SK-N-SH (cell line): Measurements from ENCODE around the gene EIF2B5. TPM values are rescaled to one million over a fixed set of nuclear protein-coding genes. Genes with fewer than 3 reads are reported as not detected.

Source experiments
- CTCF ChIA-PET: fragments of 300-600, 350-600 bp; formaldehyde crosslinking; extraction: SDS; loops from one replicate; lab custom pipeline; 2021; lab: Yijun Ruan, JAX
- POLR2A ChIA-PET: fragments of 350-600 bp; sonication (Branson Sonifier 250); formaldehyde crosslinking; extraction: SDS; loops from one replicate; lab custom pipeline; 2020; ENCODE audit warnings: antibody characterized with exemption, inconsistent platforms; lab: Yijun Ruan, JAX
- DNase-seq: peaks from one replicate; pipeline ENCODE4 v3.0.0; 2012
- H2AFZ ChIP-seq: fragments of 200-600 bp; sonication (generic); 2 replicates; pipeline ENCODE4 v1.8.1; 2016; ENCODE audit warnings: antibody characterized with exemption, mild to moderate bottlenecking, low read depth
- H3F3A ChIP-seq: fragments of 200-600 bp; sonication (generic); replicated peaks from 2 replicates; pipeline ENCODE3; 2016; ENCODE audit warnings: antibody characterized with exemption, mild to moderate bottlenecking; ENCODE audit not compliant: insufficient read depth
- H3K27ac ChIP-seq, 2 experiments: fragments of 200-500 bp in 1 of 2; fragments of 200-600 bp in 1 of 2; sonication (Bioruptor generic) in 1 of 2; sonication (generic), shearing (Covaris generic) in 1 of 2; 2 replicates each; pipeline versions ENCODE4 v1.5.1 to v1.6.1; 2014 to 2016; ENCODE audit warnings: low read depth in 2 of 2, inconsistent platforms in 1 of 2, low read length in 1 of 2, mild to moderate bottlenecking in 1 of 2, mixed read lengths in 1 of 2
- H3K27me3 ChIP-seq: fragments of 200-600 bp; sonication (generic), shearing (Covaris generic); 2 replicates; pipeline ENCODE4 v1.6.1; 2016; ENCODE audit warnings: mixed run types; ENCODE audit not compliant: insufficient read depth
- H3K36me3 ChIP-seq, 2 experiments: fragments of 200-500 bp in 1 of 2; fragments of 200-600 bp in 1 of 2; sonication (Bioruptor generic) in 1 of 2; sonication (generic) in 1 of 2; replicated peaks in 1 of 2; 2 replicates each; pipeline versions ENCODE3 to v1.5.1; 2014 to 2016; ENCODE audit warnings: low read length in 1 of 2, mild to moderate bottlenecking in 1 of 2; ENCODE audit not compliant: insufficient read depth in 2 of 2, control insufficient read depth in 1 of 2
- H3K4me1 ChIP-seq, 2 experiments: fragments of 200-500 bp in 1 of 2; fragments of 200-600 bp in 1 of 2; sonication (Bioruptor generic) in 1 of 2; sonication (generic), shearing (Covaris generic) in 1 of 2; 2 replicates each; pipeline versions ENCODE4 v1.5.1 to v1.6.1; 2014 to 2016; ENCODE audit warnings: low read depth in 1 of 2, low read length in 1 of 2, mixed run types in 1 of 2; ENCODE audit not compliant: insufficient read depth in 2 of 2, control insufficient read depth in 1 of 2
- H3K4me2 ChIP-seq: fragments of 200-600 bp; sonication (generic), shearing (Covaris generic); 2 replicates; pipeline ENCODE4 v1.6.1; 2017; ENCODE audit warnings: mixed run types
- H3K4me3 ChIP-seq, 2 experiments: fragments of 200-500 bp in 1 of 2; fragments of 200-600 bp in 1 of 2; sonication (Bioruptor generic) in 1 of 2; sonication (generic), shearing (Covaris generic) in 1 of 2; 2 replicates each; pipeline versions ENCODE4 v1.5.1 to v1.8.1; 2014 to 2016; ENCODE audit warnings: low read depth in 2 of 2, inconsistent platforms in 1 of 2, low read length in 1 of 2, mild to moderate bottlenecking in 1 of 2, mixed read lengths in 1 of 2, moderate library complexity in 1 of 2
- H3K79me2 ChIP-seq: fragments of 200-600 bp; sonication (generic); 2 replicates; pipeline ENCODE4 v1.8.1; 2017; ENCODE audit warnings: mild to moderate bottlenecking; ENCODE audit not compliant: insufficient read depth
- H3K9ac ChIP-seq: fragments of 200-600 bp; sonication (generic); 2 replicates; pipeline ENCODE4 v1.6.1; 2017; ENCODE audit warnings: mixed run types
- H3K9me2 ChIP-seq: fragments of 200-600 bp; sonication (generic); 2 replicates; pipeline ENCODE4 v1.6.1; 2017; ENCODE audit warnings: mixed run types
- H3K9me3 ChIP-seq: fragments of 200-600 bp; sonication (generic); 2 replicates; pipeline ENCODE4 v1.6.1; 2017; ENCODE audit warnings: mixed run types, mild to moderate bottlenecking, moderate library complexity
- H4K20me1 ChIP-seq: fragments of 200-600 bp; sonication (generic); 2 replicates; pipeline ENCODE4 v1.6.1; 2017; ENCODE audit warnings: mild to moderate bottlenecking, mixed run types; ENCODE audit not compliant: insufficient read depth
- CTCF ChIP-seq: fragments of 200-600 bp; sonication (generic); IDR thresholded peaks from 2 replicates; pipeline ENCODE4 v1.6.1; 2017; ENCODE audit warnings: antibody characterized with exemption, mild to moderate bottlenecking, moderate library complexity
- ELF1 ChIP-seq: IDR thresholded peaks from 2 replicates; pipeline ENCODE4 v1.4.0; 2012
- EP300 ChIP-seq, 2 experiments: IDR thresholded peaks; 2 replicates each; pipeline versions ENCODE4 v1.4.0 to v1.6.1; 2012; ENCODE audit warnings: borderline replicate concordance in 1 of 2, low read depth in 1 of 2, low read length in 1 of 2
- FOSL2 ChIP-seq: IDR thresholded peaks from 2 replicates; pipeline ENCODE4 v1.4.0; 2012; ENCODE audit warnings: low read depth, mild to moderate bottlenecking, moderate library complexity, borderline replicate concordance
- FOXJ3 ChIP-seq: sonication (generic); formaldehyde crosslinking; IDR thresholded peaks from 2 replicates; pipeline ENCODE4 v1.5.1; 2020; ENCODE audit warnings: mild to moderate bottlenecking, missing genetic modification reagents
- GABPA ChIP-seq: IDR thresholded peaks from 2 replicates; pipeline ENCODE4 v1.4.0; 2012; ENCODE audit warnings: low read depth, mild to moderate bottlenecking
- GATA2 ChIP-seq: sonication (generic); formaldehyde crosslinking; IDR thresholded peaks from 2 replicates; pipeline ENCODE4 v1.5.0; 2020; ENCODE audit warnings: mild to moderate bottlenecking, missing genetic modification reagents
- IRF3 ChIP-seq: fragments of 150-350 bp; IDR thresholded peaks from 2 replicates; pipeline ENCODE4 v1.6.1; 2016; ENCODE audit warnings: mild to moderate bottlenecking, low read depth, low read length
- JUND ChIP-seq: IDR thresholded peaks from 2 replicates; pipeline ENCODE4 v1.4.0; 2012
- MXI1 ChIP-seq: IDR thresholded peaks from 2 replicates; pipeline ENCODE4 v1.6.1; 2012; ENCODE audit warnings: mild to moderate bottlenecking, low read depth, low read length, improper control_type of control experiment
- NFIC ChIP-seq: IDR thresholded peaks from 2 replicates; pipeline ENCODE4 v1.4.0; 2012; ENCODE audit warnings: borderline replicate concordance
- NRF1 ChIP-seq: IDR thresholded peaks from 2 replicates; pipeline ENCODE4 v1.6.1; 2012; ENCODE audit warnings: low read depth, mild to moderate bottlenecking, low read length
- PBX3 ChIP-seq: IDR thresholded peaks from 2 replicates; pipeline ENCODE4; 2012
- RAD21 ChIP-seq: IDR thresholded peaks from 2 replicates; pipeline ENCODE4 v1.6.1; 2012; ENCODE audit warnings: mild to moderate bottlenecking, low read length
- REST ChIP-seq: IDR thresholded peaks from 2 replicates; pipeline ENCODE4 v1.6.1; 2012; ENCODE audit warnings: mild to moderate bottlenecking, low read depth, low read length, moderate library complexity
- RXRA ChIP-seq: IDR thresholded peaks from 2 replicates; pipeline ENCODE4 v1.4.0; 2012; ENCODE audit warnings: low read depth, mild to moderate bottlenecking, borderline replicate concordance
- SIN3A ChIP-seq: IDR thresholded peaks from 2 replicates; pipeline ENCODE4 v1.6.1; 2012; ENCODE audit warnings: low read depth, mild to moderate bottlenecking, low read length, moderate library complexity, borderline replicate concordance
- TAF1 ChIP-seq: IDR thresholded peaks from 2 replicates; pipeline ENCODE4 v1.6.1; 2012; ENCODE audit warnings: low read depth, mild to moderate bottlenecking, low read length, moderate library complexity, borderline replicate concordance
- TCF12 ChIP-seq: IDR thresholded peaks from 2 replicates; pipeline ENCODE4 v1.4.0; 2012
- TEAD4 ChIP-seq: IDR thresholded peaks from 2 replicates; pipeline ENCODE4 v1.4.0; 2012; ENCODE audit warnings: mild to moderate bottlenecking, borderline replicate concordance; ENCODE audit not compliant: insufficient read depth
- YY1 ChIP-seq: IDR thresholded peaks from 2 replicates; pipeline ENCODE4 v1.4.0; 2012; ENCODE audit warnings: low read depth, mild to moderate bottlenecking
- ZBTB33 ChIP-seq: IDR thresholded peaks from 2 replicates; pipeline ENCODE4 v1.4.0; 2012; ENCODE audit warnings: low read depth, borderline replicate concordance
- whole genome bisulfite sequencing: methylation state at CpG from one replicate; pipeline ENCODE4 v1.1.6; 2017; ENCODE audit warnings: low lambda C conversion rate; 5-methylcytosine and 5-hydroxymethylcytosine counted together
- polyA plus RNA-seq, 3 experiments: library from polyadenylated mRNA; depleted of rRNA; stranded (reverse); fragments of >200 nt; gene quantifications; 2 replicates each; pipeline ENCODE4 v1.2.3, GENCODE V29; 2012

The EIF2B5 gene
- polyA plus RNA-seq, 1 of the 3 experiments (the other 2 are of a cell fraction): 46.8 TPM

- no peaks in the 10 kb centered on the region for H3K27me3 ChIP-seq
- H3K4me3 ChIP-seq: peak within 1 kb of the TSS; percentile 93 to 96
- DNase-seq: peak; percentile 95
- H3K4me1 ChIP-seq: peaks cover 25 to 29% of the 10 kb centered on the region in 2 experiments
- no peaks in the 10 kb centered on the region for H3K9me2 ChIP-seq
- peaks cover 35 to 58% of the 10 kb centered on the region in 2 experiments for H3K36me3 ChIP-seq
- H3K4me2 ChIP-seq: peak within 1 kb of the TSS; percentile 89
- H3K79me2 ChIP-seq: peaks cover 47% of the 10 kb centered on the region
- H4K20me1 ChIP-seq: peaks cover 27% of the 10 kb centered on the region
- H2AFZ ChIP-seq: 0 out of 2 replicates have a peak within 1 kb of the TSS, but pooled peaks have one; percentile 44
- POLR2A ChIA-PET: interaction anchor here (1.7 to 1.8 kb wide), 2 partner anchors 11 to 19 kb away, joined by 4 to 6 read pairs; partner anchors contain the start of gene ABCF3
- no peaks in the 10 kb centered on the region for H3K9me3 ChIP-seq
- H3K9ac ChIP-seq: peak within 1 kb of the TSS; percentile 77
- CTCF ChIA-PET: interaction anchor here (1.2 to 7.0 kb wide), 8 partner anchors 10 to 109 kb away, joined by 3 to 30 read pairs (median 5); partner anchors contain the start of genes ABCF3 and EEF1AKMT4
- H3K27ac ChIP-seq: peak within 1 kb of the TSS; percentile 86 to 87
- peaks cover 38% of the 10 kb centered on the region for H3F3A ChIP-seq
- under 1% methylated on average over 27 of the region's 73 CpGs for WGBS
- no peak; the same call in 1 of the 2 replicates for TF ChIP-seq SIN3A
- no peak for TF ChIP-seq IRF3
- peak; percentile 62 for TF ChIP-seq GABPA
- no peak for TF ChIP-seq RXRA
- TF ChIP-seq CTCF: peak; percentile 25; the same call in 1 of the 2 replicates
- TF ChIP-seq NFIC: no peak
- TF ChIP-seq EP300 (IDR thresholded peaks at IDR 0.05; ENCODE audit: borderline replicate concordance in 1 of 2, low read depth in 1 of 2, low read length in 1 of 2): no peak
- 0 out of 2 replicates have a peak, but pooled peaks have one; percentile 4 for TF ChIP-seq REST
- no peak for TF ChIP-seq GATA2 (CRISPR knock-in tag)
- TF ChIP-seq ELF1: peak; percentile 78; the same call in 1 of the 2 replicates
- TF ChIP-seq RAD21: peak; percentile 7
- no peak for TF ChIP-seq TEAD4
- no peak for TF ChIP-seq FOSL2
- peak; percentile 59 for TF ChIP-seq TAF1
- peak; percentile 81; the same call in 1 of the 2 replicates for TF ChIP-seq ZBTB33
- peak; percentile 23; the same call in 1 of the 2 replicates for TF ChIP-seq PBX3
- TF ChIP-seq TCF12: no peak
- TF ChIP-seq FOXJ3 (CRISPR knock-in tag): no peak
- TF ChIP-seq MXI1: peak; percentile 49; the same call in 1 of the 2 replicates
- peak; percentile 93 for TF ChIP-seq NRF1
- TF ChIP-seq YY1: peak; percentile 80
- no peak for TF ChIP-seq JUND
Observed at GRCh38 chr3:184174646-184175492, 39.7 kb downstream of the EIF2B5 start, which contains the start of gene AP2M1. AP2M1 (plus strand) TSS chr3:184174855; CDS start chr3:184176994, 2,139 bp downstream.
